OCI-LY7 (cell line): Measurements from ENCODE around the gene THEMIS. TPM values are rescaled to one million over a fixed set of nuclear protein-coding genes. Genes with fewer than 3 reads are reported as not detected.
"Not testable (repeated sequence)": the region's sequence is repeated elsewhere in the genome, so short reads cannot be mapped to it uniquely, and the experiment has no call there.

Experiments
- BruUV-seq: library from RNA; stranded (reverse); fragments of 400-500 nt; replicated peaks from 2 replicates; lab custom pipeline; 2021; lab: Mats Ljungman, UMichigan
- CTCF ChIA-PET: fragments of 300-600 bp; sonication (Branson Sonifier 250); formaldehyde crosslinking; loops from one replicate; lab custom pipeline; 2022; ENCODE audit warnings: antibody characterized with exemption; ENCODE audit not compliant: unreplicated experiment; lab: Charles Lee
- POLR2A ChIA-PET: fragments of 300-600 bp; sonication (Branson Sonifier 250); formaldehyde crosslinking; loops from one replicate; lab custom pipeline; 2022; ENCODE audit warnings: antibody characterized with exemption; lab: Charles Lee
- DNase-seq: peaks from one replicate; pipeline ENCODE4 v3.0.0-alpha.2; 2015; ENCODE audit warnings: low spot score
- H2AFZ ChIP-seq: fragments of 200-600 bp; sonication (generic), shearing (Covaris generic); 2 replicates; pipeline ENCODE4 v1.6.1; 2014; ENCODE audit warnings: mild to moderate bottlenecking, antibody characterized with exemption, low read length, moderate library complexity
- H3K27ac ChIP-seq: fragments of 200-600 bp; sonication (generic); 2 replicates; pipeline ENCODE4 v1.5.1; 2014; ENCODE audit warnings: mixed run types, low read depth, mild to moderate bottlenecking, moderate library complexity, low read length, inconsistent platforms; ENCODE audit not compliant: poor library complexity, severe bottlenecking
- H3K36me3 ChIP-seq: fragments of 200-600 bp; sonication (generic); 2 replicates; pipeline ENCODE4 v1.6.1; 2014; ENCODE audit warnings: mild to moderate bottlenecking, antibody characterized with exemption, low read length, moderate library complexity, mixed read lengths; ENCODE audit not compliant: insufficient read depth
- H3K4me1 ChIP-seq: fragments of 200-600 bp; sonication (generic); 2 replicates; pipeline ENCODE4 v1.5.1; 2014; ENCODE audit warnings: mild to moderate bottlenecking, low read length; ENCODE audit not compliant: insufficient read depth, poor library complexity, severe bottlenecking
- H3K4me2 ChIP-seq: fragments of 200-600 bp; sonication (generic); 2 replicates; pipeline ENCODE4 v1.6.1; 2014; ENCODE audit warnings: mild to moderate bottlenecking, low read length
- H3K4me3 ChIP-seq: fragments of 200-600 bp; sonication (generic); 2 replicates; pipeline ENCODE4 v1.5.1; 2014; ENCODE audit warnings: mild to moderate bottlenecking, low read depth, low read length; ENCODE audit not compliant: poor library complexity, severe bottlenecking
- H3K79me2 ChIP-seq: fragments of 200-600 bp; sonication (generic); 2 replicates; pipeline ENCODE4 v1.6.1; 2016; ENCODE audit warnings: low read depth, mild to moderate bottlenecking, low read length, moderate library complexity, mixed read lengths; ENCODE audit not compliant: insufficient read depth
- H3K9me2 ChIP-seq: fragments of 200-600 bp; sonication (generic); 2 replicates; pipeline ENCODE4 v1.6.1; 2016; ENCODE audit warnings: mild to moderate bottlenecking, low read length, mixed read lengths; ENCODE audit not compliant: insufficient read depth
- H3K9me3 ChIP-seq: fragments of 200-600 bp; sonication (generic); 2 replicates; pipeline ENCODE4 v1.6.1; 2014; ENCODE audit warnings: mild to moderate bottlenecking, mixed run types, low read length, mixed read lengths
- H4K20me1 ChIP-seq: fragments of 200-600 bp; sonication (generic); 2 replicates; pipeline ENCODE4 v1.6.1; 2014; ENCODE audit warnings: mild to moderate bottlenecking, antibody characterized with exemption, low read length, moderate library complexity, mixed read lengths; ENCODE audit not compliant: insufficient read depth
- CTCF ChIP-seq: fragments of 200-600 bp; sonication (generic); conservative IDR thresholded peaks from 2 replicates; pipeline ENCODE4 v1.5.1; 2014; ENCODE audit warnings: mild to moderate bottlenecking, antibody characterized with exemption, low read length, moderate library complexity, mixed read lengths
- EZH2phosphoT487 ChIP-seq: fragments of 200-600 bp; sonication (generic); IDR thresholded peaks from 2 replicates; pipeline ENCODE4 v1.6.1; 2018; ENCODE audit warnings: low read depth, borderline replicate concordance, mild to moderate bottlenecking, mixed run types, antibody characterized with exemption, low read length, moderate library complexity, mixed read lengths
- intact Hi-C: fragments of 100-400 bp; cut with micrococcal nuclease; formaldehyde crosslinking; loops from one replicate; pipeline ENCODE4 v1.10.0; 2022; ENCODE audit not compliant: unreplicated experiment
- total RNA-seq, 2 experiments: library from RNA; depleted of rRNA in 1 of 2; stranded (reverse); fragments of >200 nt in 1 of 2; shearing (Covaris generic) in 1 of 2; gene quantifications; 2 replicates each; pipeline ENCODE4 v1.2.3, GENCODE V29; 2014 to 2022

Gene THEMIS
- total RNA-seq, 2 experiments from 2014 or later = not detected

DNA sequence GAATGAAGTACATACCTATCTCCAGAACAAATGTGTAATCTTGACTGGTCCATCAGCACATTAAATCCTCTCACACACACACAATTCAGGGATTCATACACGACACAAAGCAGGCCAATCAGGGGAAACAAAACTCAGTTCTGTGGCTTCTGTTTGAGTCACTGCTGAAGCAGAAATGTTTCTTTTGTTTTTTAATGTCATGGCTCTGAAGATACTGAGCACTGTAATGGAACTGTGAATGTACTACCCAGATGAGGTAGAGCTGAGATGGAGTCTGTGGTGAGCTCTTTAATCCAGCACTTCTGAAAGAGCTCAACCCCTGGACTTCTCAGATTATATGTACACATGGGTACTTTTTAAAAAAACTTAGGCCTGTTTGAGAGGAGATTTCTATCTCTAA, 116.4 kb downstream of the THEMIS start:
- H3K9me3 ChIP-seq = no peaks in the 10 kb centered on the region
- H3K4me1 ChIP-seq = no peaks in the 10 kb centered on the region
- intact Hi-C loops = no loop called here
- no peak overlapping the region for H3K4me3 ChIP-seq
- TF ChIP-seq CTCF (no peak), EZH2phosphoT487 (no peak)
- H3K4me2 ChIP-seq = no peak overlapping the region
- no peak overlapping the region for H3K27ac ChIP-seq
- H3K79me2 ChIP-seq = no peaks in the 10 kb centered on the region
- BruUV-seq = no TSS peak
- no peaks in the 10 kb centered on the region for H3K9me2 ChIP-seq
- H2AFZ ChIP-seq = no peak overlapping the region
- DNase-seq = no peak
- POLR2A ChIA-PET = no interaction called here
- no peaks in the 10 kb centered on the region for H4K20me1 ChIP-seq
- CTCF ChIA-PET = no interaction called here
- no peaks in the 10 kb centered on the region for H3K36me3 ChIP-seq

- H3K9me3 ChIP-seq, POLR2A ChIA-PET: not testable (repeated sequence)
Observed at GRCh38 chr6:127781636-127782272, 119.1 kb downstream of the THEMIS start.

DNA sequence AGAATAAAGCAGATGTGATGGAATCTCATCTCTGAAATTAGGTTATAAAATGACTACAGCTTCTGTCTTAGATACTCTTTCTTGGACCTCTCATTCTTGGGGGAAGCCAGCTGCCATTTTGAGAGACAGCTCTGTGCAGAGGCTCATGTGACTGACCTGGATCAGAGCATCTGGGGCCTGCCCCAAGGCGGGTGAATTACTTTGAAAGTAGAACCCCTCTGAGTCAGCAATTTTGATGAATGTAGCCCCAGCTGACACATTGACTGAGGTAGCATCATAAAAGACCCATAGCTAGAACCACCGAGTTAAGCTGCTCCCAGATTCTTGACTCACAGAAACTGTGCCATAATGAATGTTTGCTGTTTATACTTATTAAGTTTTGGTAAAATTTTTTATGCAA, 124.5 kb downstream of the THEMIS start:
- Histone ChIP-seq H3K79me2 (no peaks in the 10 kb centered on the region), H3K9me2 (no peaks in the 10 kb centered on the region), H2AFZ (no peak overlapping the region), H3K27ac (no peak overlapping the region), H3K9me3 (no peaks in the 10 kb centered on the region), H3K4me1 (no peaks in the 10 kb centered on the region), H3K4me3 (no peak overlapping the region), H3K4me2 (no peak overlapping the region), H3K36me3 (no peaks in the 10 kb centered on the region), H4K20me1 (no peaks in the 10 kb centered on the region)
- BruUV-seq = no TSS peak
- ChIA-PET CTCF (no interaction called here), POLR2A (interaction anchor here (0.7 kb wide), 1 partner anchor 424 kb away, joined by 4 read pairs; no protein-coding TSS in a partner anchor)
- no peak for DNase-seq
- intact Hi-C loops = no loop called here
- TF ChIP-seq EZH2phosphoT487 = no peak
- no peak for TF ChIP-seq CTCF

More at GRCh38 chr6:127781636-127782272, 119.1 kb downstream of the THEMIS start:
- BruUV-seq, H3K4me3 ChIP-seq, CTCF ChIA-PET, H3K4me1 ChIP-seq, H3K36me3 ChIP-seq, DNase-seq, H2AFZ ChIP-seq, intact Hi-C loops, H3K4me2 ChIP-seq, H3K79me2 ChIP-seq, H3K9me2 ChIP-seq, H3K27ac ChIP-seq, H4K20me1 ChIP-seq: not testable (repeated sequence)
